Motor neuron (in vitro differentiated cells): ENCODE results near the gene ATG3. TPM values are rescaled to one million over a fixed set of nuclear protein-coding genes. Genes with fewer than 3 reads are reported as not detected.
"Not testable (repeated sequence)": the region's sequence is repeated elsewhere in the genome, so short reads cannot be mapped to it uniquely, and the experiment has no call there.

Experiments used
- ATAC-seq, 8 experiments: fragments of 200-7000 bp; cut with Tn5 transposase; replicated peaks in 6 of 8; 2 replicates each; pipeline ENCODE4 v1.8.0; 2021; ENCODE audit warnings: mild to moderate bottlenecking in 8 of 8, moderate library complexity in 8 of 8
- H3K27ac ChIP-seq, 2 donors: fragments of 250-450 bp; sonication (Bioruptor Pico); 2 replicates each; pipeline ENCODE4 v1.9.0; 2021; ENCODE audit warnings: antibody characterized with exemption in 2 of 2, mild to moderate bottlenecking in 2 of 2, moderate library complexity in 1 of 2
- H3K4me1 ChIP-seq, 2 donors: fragments of 250-450 bp; sonication (Bioruptor Pico); replicated peaks in 1 of 2; 2 replicates each; pipeline ENCODE4 v1.6.1; 2021; ENCODE audit warnings: antibody characterized with exemption in 2 of 2, mild to moderate bottlenecking in 2 of 2, moderate library complexity in 1 of 2
- H3K4me3 ChIP-seq, 5 donors: fragments of 250-450 bp; sonication (Bioruptor Pico); 2 replicates each; pipeline ENCODE4 v1.9.0; 2021; ENCODE audit warnings: antibody characterized with exemption in 5 of 5, mild to moderate bottlenecking in 5 of 5, moderate library complexity in 4 of 5
- WGBS, 10 experiments: fragments of 450-650 bp; shearing (Covaris generic); methylation state at CpG; one replicate each; pipeline ENCODE4 v1.0.0; 2022; 5-methylcytosine and 5-hydroxymethylcytosine counted together
- in situ Hi-C, 9 experiments: fragments of 400-800 bp; cut with MboI; loops; one replicate each; pipeline ENCODE4 v1.15.0; 2021; ENCODE audit warnings: low sequenced_read_pairs in 9 of 9, low pct_unique_long_range_greater_than_20kb in 2 of 9; ENCODE audit not compliant: unreplicated experiment in 9 of 9
- total RNA-seq, 8 experiments: library from RNA; unstranded; fragments of 300-600 nt; gene quantifications; 2 replicates each; pipeline versions ENCODE4 v1.2.3 to v1.2.4, GENCODE V29; 2022

Gene ATG3
- total RNA-seq, 8 experiments from 2014 or later: 37.0 to 66.2 (median 48.8) TPM

GRCh38 chr3:112508860-112509259, 52.9 kb downstream of the ATG3 start:
- no peak for ATAC-seq
- Histone ChIP-seq H3K27ac (no peak overlapping the region), H3K4me3 (no peak overlapping the region), H3K4me1 (no peaks in the 10 kb centered on the region)
- in situ Hi-C loops: loop anchor here in 5 of 9 experiments (25.0 kb wide), 4 partner anchors 172 to 397 kb away; partner anchors contain the start of genes GCSAM (in 3 of the 5), CD200 (in 1 of the 5) and SLC9C1 (in 1 of the 5)

- 0 to 100% (median 94%) methylated on average over 1 to 2 of the region's 2 CpGs; no CpG with 5 or more reads in 3 of the 10 experiments for WGBS, 10 experiments
- in situ Hi-C loops: loop anchor here in 5 of 9 experiments (25.0 kb wide), 4 partner anchors 171 to 396 kb away; partner anchors contain the start of genes GCSAM (in 3 of the 5), CD200 (in 1 of the 5) and SLC9C1 (in 1 of the 5)
- Histone ChIP-seq H3K4me1 (no peaks in the 10 kb centered on the region), H3K27ac (no peak overlapping the region), H3K4me3 (no peak overlapping the region)
- no peak for ATAC-seq
Observed at GRCh38 chr3:112508261-112508660, 53.5 kb downstream of the ATG3 start.

GRCh38 chr3:112505907-112506306, 55.9 kb downstream of the ATG3 start:
- no peak overlapping the region for H3K27ac ChIP-seq
- ATAC-seq: no peak
- in situ Hi-C loops: loop anchor here in 5 of 9 experiments (25.0 kb wide), 4 partner anchors 169 to 394 kb away; partner anchors contain the start of genes GCSAM (in 3 of the 5), CD200 (in 1 of the 5) and SLC9C1 (in 1 of the 5)
- no peaks in the 10 kb centered on the region for H3K4me1 ChIP-seq
- 0 to 49% (median 10%) methylated on average over 1 to 2 of the region's 2 CpGs; no CpG with 5 or more reads in 1 of the 10 experiments for WGBS, 10 experiments
- no peak overlapping the region for H3K4me3 ChIP-seq

GRCh38 chr3:112504123-112504522, 57.6 kb downstream of the ATG3 start:
- WGBS, 10 experiments: 57 to 100% (median 82%) methylated on average over 1 to 3 of the region's 3 CpGs; no CpG with 5 or more reads in 1 of the 10 experiments
- H3K27ac ChIP-seq: no peak overlapping the region
- ATAC-seq: no peak
- H3K4me1 ChIP-seq: no peaks in the 10 kb centered on the region
- no peak overlapping the region for H3K4me3 ChIP-seq
- in situ Hi-C loops: loop anchor here in 5 of 9 experiments (25.0 kb wide), 4 partner anchors 167 to 392 kb away; partner anchors contain the start of genes GCSAM (in 3 of the 5), CD200 (in 1 of the 5) and SLC9C1 (in 1 of the 5)

- Histone ChIP-seq H3K4me1 (no peaks in the 10 kb centered on the region), H3K27ac (no peak overlapping the region), H3K4me3 (no peak overlapping the region)
- ATAC-seq: no peak
- in situ Hi-C loops: loop anchor here in 5 of 9 experiments (25.0 kb wide), 4 partner anchors 166 to 391 kb away; partner anchors contain the start of genes GCSAM (in 3 of the 5), CD200 (in 1 of the 5) and SLC9C1 (in 1 of the 5)
- 0 to 90% (median 69%) methylated on average over 1 to 4 of the region's 4 CpGs; no CpG with 5 or more reads in 3 of the 10 experiments for WGBS, 10 experiments
Observed at GRCh38 chr3:112503304-112503972, 58.3 kb downstream of the ATG3 start.

- no peak overlapping the region for H3K4me3 ChIP-seq
- H3K4me1 ChIP-seq: no peaks in the 10 kb centered on the region
- WGBS, 10 experiments: 35 to 100% (median 92%) methylated on average over 1 to 2 of the region's 2 CpGs
- in situ Hi-C loops: loop anchor here in 5 of 9 experiments (25.0 kb wide), 4 partner anchors 163 to 388 kb away; partner anchors contain the start of genes GCSAM (in 3 of the 5), CD200 (in 1 of the 5) and SLC9C1 (in 1 of the 5)
- ATAC-seq: no peak
- no peak overlapping the region for H3K27ac ChIP-seq
Observed at GRCh38 chr3:112500621-112501020, 61.1 kb downstream of the ATG3 start.

GRCh38 chr3:112498914-112499711, 62.6 kb downstream of the ATG3 start, which contains the start of gene BTLA:
Gene BTLA, minus strand, starts transcription at chr3:112499472. Its CDS starts 114 bp downstream, at chr3:112499358.
- no peak for ATAC-seq
- H3K4me1 ChIP-seq: no peaks in the 10 kb centered on the region
- WGBS, 10 experiments: 39 to 95% (median 86%) methylated on average over 3 to 12 of the region's 12 CpGs
- no peak within 1 kb of the TSS for H3K27ac ChIP-seq
- in situ Hi-C loops: no loop called here
- no peak within 1 kb of the TSS for H3K4me3 ChIP-seq

- H3K4me3 ChIP-seq: no peak overlapping the region
- WGBS, 10 experiments: 36 to 100% (median 95%) methylated on average over 1 to 11 of the region's 11 CpGs
- H3K27ac ChIP-seq: no peak overlapping the region
- no peaks in the 10 kb centered on the region for H3K4me1 ChIP-seq
- in situ Hi-C loops: no loop called here
- ATAC-seq: no peak
Observed at GRCh38 chr3:112497897-112498548, 63.7 kb downstream of the ATG3 start.

- Histone ChIP-seq H3K4me1 (no peaks in the 10 kb centered on the region), H3K4me3 (no peak overlapping the region), H3K27ac (no peak overlapping the region)
- no peak for ATAC-seq
- WGBS, 10 experiments: 24 to 94% (median 84%) methylated on average over 3 to 5 of the region's 5 CpGs; no CpG with 5 or more reads in 2 of the 10 experiments
- in situ Hi-C loops: no loop called here
Observed at GRCh38 chr3:112496366-112497067, 65.2 kb downstream of the ATG3 start.

- ATAC-seq, in situ Hi-C loops, H3K4me3 ChIP-seq, H3K27ac ChIP-seq, H3K4me1 ChIP-seq: not testable (repeated sequence)
- WGBS, 10 experiments: 25 to 93% (median 77%) methylated on average over 2 to 3 of the region's 3 CpGs; no CpG with 5 or more reads in 3 of the 10 experiments
Observed at GRCh38 chr3:112494448-112494767, 67.4 kb downstream of the ATG3 start.

- Histone ChIP-seq H3K4me1 (no peaks in the 10 kb centered on the region), H3K27ac (no peak overlapping the region), H3K4me3 (no peak overlapping the region)
- no peak for ATAC-seq
- in situ Hi-C loops: no loop called here
- WGBS, 10 experiments: 63 to 100% (median 100%) methylated on average over 1 of the region's 1 CpG; no CpG with 5 or more reads in 3 of the 10 experiments
Observed at GRCh38 chr3:112492124-112492523, 69.6 kb downstream of the ATG3 start.

- Histone ChIP-seq H3K4me1 (no peaks in the 10 kb centered on the region), H3K27ac (no peak overlapping the region), H3K4me3 (no peak overlapping the region)
- ATAC-seq: no peak
- in situ Hi-C loops: no loop called here
Observed at GRCh38 chr3:112491373-112491772, 70.4 kb downstream of the ATG3 start.
